ENCODE data around the gene CEP112.

DNA sequence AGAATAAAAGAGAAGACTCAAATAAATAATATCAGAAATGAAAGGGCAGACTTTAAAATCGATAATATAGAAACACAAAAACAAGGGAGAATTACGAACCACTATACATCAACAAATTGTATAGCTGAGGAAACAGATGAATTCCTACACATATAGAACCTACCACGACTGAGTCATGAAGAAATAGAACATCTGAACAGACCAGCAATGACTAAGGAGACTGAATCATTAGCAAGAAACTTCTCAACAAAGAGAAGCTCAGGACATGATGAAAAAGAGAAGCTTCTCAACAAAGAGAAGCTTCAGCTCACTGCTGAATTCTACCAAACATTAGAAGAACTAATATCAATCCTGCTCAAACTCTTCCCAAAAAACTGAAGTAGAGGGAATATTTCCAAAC is 255.9 kb downstream of the CEP112 start:
- TF ChIP-seq, protein P1, sequence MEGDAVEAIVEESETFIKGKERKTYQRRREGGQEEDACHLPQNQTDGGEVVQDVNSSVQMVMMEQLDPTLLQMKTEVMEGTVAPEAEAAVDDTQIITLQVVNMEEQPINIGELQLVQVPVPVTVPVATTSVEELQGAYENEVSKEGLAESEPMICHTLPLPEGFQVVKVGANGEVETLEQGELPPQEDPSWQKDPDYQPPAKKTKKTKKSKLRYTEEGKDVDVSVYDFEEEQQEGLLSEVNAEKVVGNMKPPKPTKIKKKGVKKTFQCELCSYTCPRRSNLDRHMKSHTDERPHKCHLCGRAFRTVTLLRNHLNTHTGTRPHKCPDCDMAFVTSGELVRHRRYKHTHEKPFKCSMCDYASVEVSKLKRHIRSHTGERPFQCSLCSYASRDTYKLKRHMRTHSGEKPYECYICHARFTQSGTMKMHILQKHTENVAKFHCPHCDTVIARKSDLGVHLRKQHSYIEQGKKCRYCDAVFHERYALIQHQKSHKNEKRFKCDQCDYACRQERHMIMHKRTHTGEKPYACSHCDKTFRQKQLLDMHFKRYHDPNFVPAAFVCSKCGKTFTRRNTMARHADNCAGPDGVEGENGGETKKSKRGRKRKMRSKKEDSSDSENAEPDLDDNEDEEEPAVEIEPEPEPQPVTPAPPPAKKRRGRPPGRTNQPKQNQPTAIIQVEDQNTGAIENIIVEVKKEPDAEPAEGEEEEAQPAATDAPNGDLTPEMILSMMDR (IDR thresholded peaks at IDR 0.05): no peak
- TF ChIP-seq POLR2A (IDR thresholded peaks at IDR 0.05): no peak
